RKO (cell line): Measurements from ENCODE around the gene EML3.
"Not testable (repeated sequence)": the region's sequence is repeated elsewhere in the genome, so short reads cannot be mapped to it uniquely, and the experiment has no call there.

Source experiments
- DNase-seq: peaks from one replicate; pipeline ENCODE4 v3.0.0-alpha.2; 2016; ENCODE audit warnings: low spot score

Gene EML3

GRCh38 chr11:62616957-62617356, 4.4 kb upstream of the EML3 start:
- not testable (repeated sequence) for DNase-seq

GRCh38 chr11:62615521-62615920, 2.9 kb upstream of the EML3 start:
- no peak for DNase-seq

- peak; percentile 38 for DNase-seq
Measured at GRCh38 chr11:62614275-62614674, 1.7 kb upstream of the EML3 start.

- no peak for DNase-seq
Measured at GRCh38 chr11:62613291-62613778, 760 bp upstream of the EML3 start.

DNA sequence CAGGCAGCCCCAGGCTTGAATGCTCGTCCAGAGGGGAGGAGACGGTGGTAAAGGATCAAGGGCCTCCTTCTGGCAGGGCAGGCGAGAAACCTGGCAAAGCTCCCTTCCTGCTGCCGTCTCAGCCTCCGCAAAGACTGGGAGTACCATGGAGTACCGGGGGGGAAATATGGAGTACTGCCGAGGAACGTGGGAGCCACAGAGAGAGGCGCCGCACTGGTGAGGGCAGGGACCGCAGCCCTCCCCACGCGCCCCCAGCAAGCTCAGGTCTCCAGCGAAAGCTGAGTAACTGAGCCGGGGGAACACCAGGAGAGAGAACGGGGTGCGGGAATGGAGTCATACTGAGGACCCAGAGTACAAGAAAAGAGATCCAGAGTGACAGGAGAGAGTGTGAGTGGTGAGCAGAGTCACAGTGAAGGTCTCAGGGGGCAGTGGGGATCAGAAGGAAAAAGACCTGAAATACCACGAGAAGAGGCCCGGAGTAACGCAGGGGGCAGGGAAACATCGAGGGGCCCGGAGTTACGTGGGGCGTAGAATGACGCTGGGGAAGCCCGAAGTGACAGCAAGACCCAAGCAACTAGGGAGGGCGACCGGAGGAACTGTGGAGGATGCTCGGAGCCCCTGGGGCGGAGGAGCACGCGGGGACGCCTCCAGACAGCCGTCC, 740 bp downstream of the EML3 start:
- DNase-seq = peak; percentile 72

DNA sequence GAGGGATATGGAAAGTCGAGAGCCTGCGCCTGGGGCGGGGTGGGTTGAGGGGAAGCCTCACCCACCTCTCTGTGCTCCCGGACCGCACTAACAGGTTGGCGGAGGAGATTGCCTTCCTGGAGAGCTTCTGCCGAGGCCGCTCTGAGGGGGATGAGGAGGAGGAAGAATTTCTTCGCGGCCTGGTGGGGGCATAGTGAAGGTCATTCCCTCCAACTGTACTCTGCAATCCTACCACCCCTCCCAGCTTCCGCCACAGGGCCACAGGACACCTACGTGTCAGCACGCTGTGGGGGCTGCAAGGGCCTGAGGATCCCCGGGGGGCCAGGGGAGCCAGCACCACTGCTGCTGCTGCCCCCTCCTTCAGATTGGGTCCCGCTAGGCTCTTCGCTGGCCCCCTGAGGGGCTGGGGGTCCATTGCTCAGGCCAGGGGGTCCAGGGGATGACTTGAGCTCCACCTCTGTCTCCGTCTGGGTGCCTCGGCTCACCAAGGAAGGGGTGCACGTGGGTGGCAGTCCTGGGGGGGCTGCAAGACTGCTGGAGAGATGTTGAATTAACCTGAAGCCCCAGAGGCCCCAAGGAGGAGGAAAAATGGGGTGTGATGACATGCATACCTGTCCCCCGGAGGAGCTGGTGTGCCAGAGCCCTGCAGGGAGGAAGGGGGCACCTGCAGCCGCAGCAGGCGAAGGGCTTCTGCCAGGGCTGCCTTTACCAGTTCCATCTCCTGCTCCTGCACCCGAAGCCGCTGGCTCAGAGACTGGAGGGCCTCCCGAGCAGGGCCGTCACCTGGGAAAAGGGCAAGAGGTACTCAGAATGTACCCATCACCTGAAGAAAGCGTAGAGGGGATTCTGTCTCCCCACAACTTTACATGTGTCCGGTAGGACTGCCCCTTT, 1.5 kb downstream of the EML3 start:
- DNase-seq = no peak

DNA sequence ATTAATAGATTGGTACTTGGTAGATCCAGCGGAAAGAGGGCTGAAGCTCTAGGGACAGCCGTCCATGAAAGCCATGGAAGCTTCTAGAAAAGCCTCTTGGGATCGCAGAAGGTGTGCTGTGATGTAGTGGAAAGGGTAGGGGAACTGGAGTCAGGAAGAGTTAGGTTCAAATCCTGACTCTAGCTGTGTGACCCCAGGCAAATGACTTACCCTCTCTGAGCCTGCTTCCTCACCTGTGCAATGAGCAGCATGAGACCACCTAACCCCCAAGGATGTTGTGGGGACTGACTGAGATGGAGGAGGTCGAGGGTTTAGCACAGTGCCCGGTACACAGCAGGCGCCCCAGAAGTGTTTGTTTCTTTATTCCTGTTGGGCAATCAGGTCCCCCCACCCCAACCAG, 2.2 kb downstream of the EML3 start:
- no peak for DNase-seq

- DNase-seq = no peak
Measured at GRCh38 chr11:62608776-62609175, 3.8 kb downstream of the EML3 start.

- DNase-seq = no peak
Measured at GRCh38 chr11:62607714-62608113, 4.9 kb downstream of the EML3 start.

- no peak for DNase-seq
Measured at GRCh38 chr11:62605902-62606301, 6.7 kb downstream of the EML3 start.

DNA sequence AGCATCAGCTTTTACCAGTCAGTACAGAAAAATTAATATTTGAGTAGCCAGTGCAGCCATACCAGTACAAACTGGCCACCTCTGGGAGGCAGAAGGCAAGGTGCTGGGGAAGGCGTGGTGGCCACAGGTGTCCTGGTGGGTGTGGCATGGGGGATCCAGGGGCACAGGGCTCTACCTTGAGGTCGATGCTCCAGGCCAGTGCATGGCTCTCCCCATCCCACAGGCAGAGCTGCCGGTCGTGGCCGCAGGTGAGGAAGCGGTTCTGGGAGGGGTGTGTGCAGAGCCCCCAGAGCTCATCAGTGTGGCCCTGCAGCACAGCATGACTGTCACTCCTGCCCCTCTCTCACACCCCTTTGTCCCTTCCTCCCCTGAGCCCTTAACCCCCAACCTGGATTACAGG, 7.1 kb downstream of the EML3 start:
- DNase-seq = no peak

- no peak for DNase-seq
Measured at GRCh38 chr11:62604460-62605120, 8.0 kb downstream of the EML3 start.

GRCh38 chr11:62603776-62604299, 8.7 kb downstream of the EML3 start:
- DNase-seq = no peak

GRCh38 chr11:62603072-62603408, 9.5 kb downstream of the EML3 start:
- no peak for DNase-seq

DNA sequence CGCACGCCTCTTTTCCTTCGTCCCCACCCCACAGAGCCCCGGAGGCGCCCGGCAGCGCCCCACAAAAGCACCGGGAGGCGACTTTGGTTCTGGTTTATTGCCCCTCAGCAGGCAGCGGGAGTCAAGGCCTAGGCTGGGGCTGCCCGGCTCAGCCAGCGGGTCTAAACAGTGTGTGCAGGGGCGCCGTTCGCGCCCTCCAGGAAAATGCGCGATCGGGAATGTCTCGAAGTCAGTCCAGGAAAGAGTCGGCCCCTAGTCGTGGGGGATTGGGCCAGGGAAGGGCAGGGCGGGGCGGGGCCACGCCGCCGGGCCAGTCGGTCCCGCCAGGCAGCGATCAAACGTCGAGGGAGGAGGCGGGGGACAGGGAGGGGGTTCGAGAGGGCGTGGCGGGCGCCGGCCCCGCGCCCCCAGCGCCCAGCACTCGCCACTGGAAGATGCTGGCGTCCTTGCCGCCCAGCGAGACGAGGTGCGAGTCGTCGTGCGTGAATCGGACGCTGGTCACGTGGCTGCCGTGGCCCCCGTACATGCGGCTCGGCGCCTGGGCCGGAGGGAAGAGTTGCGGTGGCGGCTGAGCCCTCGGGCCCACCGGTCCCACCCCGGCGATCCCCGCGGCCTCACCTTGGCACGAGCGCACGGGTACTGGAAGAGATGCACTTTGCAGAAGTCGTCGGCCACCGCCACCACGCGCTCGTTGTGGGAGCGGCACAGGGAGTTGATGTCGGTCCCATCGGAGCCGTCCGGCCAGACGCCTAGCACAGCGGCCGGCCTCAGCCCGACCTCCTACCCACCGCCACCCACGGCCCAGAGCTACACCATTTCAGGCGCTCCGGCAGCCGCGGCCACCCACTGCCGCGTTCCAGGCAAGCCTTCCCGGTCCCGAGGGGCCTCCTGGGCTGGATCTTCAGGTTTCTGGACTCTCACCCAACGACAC, 10.2 kb downstream of the EML3 start:
- DNase-seq = peak; percentile 82

DNA sequence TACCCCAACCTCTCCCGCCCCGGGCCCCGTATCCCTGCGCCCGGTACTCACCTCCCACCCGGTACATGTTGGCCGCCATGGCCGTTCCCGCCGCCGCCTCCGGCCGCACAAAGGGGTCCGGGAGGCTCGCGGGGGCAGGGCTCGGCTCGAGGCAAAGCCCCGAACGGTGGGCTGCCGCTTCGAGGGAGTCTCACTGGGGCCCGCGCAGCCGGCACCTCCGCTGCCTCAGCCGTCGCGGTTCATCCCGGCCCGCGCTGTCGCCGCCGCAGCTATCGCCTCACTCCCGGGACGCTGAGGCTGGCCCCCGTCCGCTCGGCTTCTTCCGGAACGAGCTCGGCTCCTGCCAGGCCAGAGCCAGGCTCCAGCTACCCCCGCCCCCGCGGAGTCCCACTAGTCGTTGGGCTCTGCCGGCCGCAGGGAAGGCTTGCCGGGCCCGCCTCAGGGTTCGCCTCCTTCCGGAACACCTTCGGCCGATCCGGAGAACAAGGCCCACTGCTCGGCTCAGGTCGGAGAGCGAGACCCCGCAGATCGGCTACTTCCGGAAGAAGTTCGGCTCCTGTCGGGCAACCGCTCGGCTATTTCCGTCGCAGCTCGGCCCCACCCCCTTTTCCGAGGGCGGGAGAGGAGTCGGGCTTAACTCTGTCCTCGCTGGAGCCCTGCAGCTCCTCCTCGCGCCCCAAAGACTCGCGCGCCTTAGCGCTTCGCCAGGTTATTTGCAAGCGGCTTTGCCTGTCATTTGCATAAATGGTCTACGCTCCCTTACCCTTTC, 11.0 kb downstream of the EML3 start, which contains the start of gene MTA2:
Gene MTA2, minus strand, starts transcription at position 494 of the 769 bp plus-strand sequence. Its CDS starts 415 bp downstream, at position 79.
- DNase-seq = peak; percentile 98

DNA sequence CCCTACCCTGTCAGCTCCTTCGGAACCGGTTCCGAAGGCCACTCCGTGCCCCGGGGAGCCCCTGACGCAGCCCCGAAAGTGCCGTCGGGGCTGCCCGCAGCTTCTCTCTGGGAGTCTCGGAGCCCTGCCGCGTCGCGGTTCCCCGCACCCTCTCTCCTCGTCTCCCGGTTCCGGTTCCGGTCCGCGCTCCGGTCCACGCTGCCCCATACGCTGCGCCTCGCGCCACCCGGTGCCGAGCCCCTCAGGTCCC, 11.5 kb downstream of the EML3 start:
- DNase-seq = no peak

DNA sequence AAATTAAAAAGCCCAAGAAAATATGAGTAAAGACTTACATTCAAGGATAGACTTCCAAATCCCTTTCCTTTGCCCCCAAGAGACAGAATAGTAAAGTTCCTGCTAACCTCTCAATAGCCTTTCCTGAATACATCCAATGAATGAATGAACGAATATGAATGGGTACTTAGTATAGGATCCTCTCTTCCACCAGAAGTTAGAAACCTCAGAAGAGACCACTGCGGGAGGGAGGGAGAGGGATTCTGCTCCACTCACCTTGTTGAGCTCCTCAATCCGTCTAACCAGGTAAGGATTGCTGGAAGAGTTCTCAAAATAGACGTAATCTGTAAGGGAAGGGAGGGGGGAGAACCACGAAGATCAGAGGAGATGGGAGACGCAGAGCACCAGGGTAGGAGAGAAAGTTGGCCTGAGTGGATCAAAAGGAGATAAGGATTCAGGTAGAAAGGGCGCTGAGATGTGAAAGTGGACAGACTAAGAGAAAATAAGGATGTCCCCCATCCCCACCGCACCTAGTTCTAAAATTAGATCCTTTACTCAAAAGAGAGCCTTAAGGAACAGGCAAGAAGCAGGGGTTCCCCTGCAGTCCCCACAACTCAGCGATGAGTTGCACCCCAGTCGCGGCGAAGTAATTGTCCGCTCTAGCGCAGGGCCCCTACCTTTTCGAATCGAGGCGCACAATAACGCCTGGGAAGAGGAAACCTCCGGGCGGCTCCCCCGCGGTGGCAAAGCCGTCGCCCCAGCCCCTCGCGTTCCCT, 12.0 kb downstream of the EML3 start:
- DNase-seq = no peak

DNA sequence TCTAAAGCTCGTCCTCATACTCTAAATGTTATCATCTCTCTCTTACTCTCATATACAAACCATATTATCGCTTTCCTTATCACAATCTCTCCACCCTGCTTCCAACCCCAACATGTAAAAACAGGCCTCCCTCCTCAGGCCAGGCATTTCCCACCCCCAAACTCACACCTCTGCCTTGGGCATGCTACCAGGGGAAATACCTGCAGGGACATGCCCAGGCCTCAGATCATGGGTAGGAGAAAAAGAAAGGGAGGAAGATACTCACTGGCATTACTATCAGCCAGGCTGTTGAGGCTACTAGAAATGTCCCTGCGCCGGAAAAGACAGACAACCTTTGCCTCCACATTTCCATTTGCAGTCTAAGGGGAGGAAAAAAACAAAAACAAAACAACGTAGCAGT, 12.7 kb downstream of the EML3 start:
- DNase-seq = no peak

- DNase-seq = peak; percentile 99
Measured at GRCh38 chr11:62599069-62599696, 13.4 kb downstream of the EML3 start.
